ENCODE measurements around the gene DSG3. TPM values are rescaled to one million over a fixed set of nuclear protein-coding genes. Genes with fewer than 3 reads are reported as not detected.

The DSG3 gene
- total and polyA plus RNA-seq, 2 donors from 2014 or later = not detected

- Histone ChIP-seq H3K27me3 (ENCODE audit: control insufficient read depth, insufficient read depth, low read length) (no peaks in the 10 kb centered on the region), H3K9me3 (ENCODE audit: control insufficient read depth in 2 of 3, insufficient read depth in 1 of 3, low read length in 3 of 3) (no peaks in the 10 kb centered on the region), H3K36me3 (ENCODE audit: control insufficient read depth in 2 of 3, insufficient read depth in 3 of 3, low read length in 3 of 3) (no peaks in the 10 kb centered on the region), H3K27ac (ENCODE audit: low read depth in 2 of 2, low read length in 2 of 2) (no peak overlapping the region), H3K4me1 (ENCODE audit: control insufficient read depth in 2 of 3, insufficient read depth in 2 of 3, low read depth in 1 of 3, low read length in 3 of 3) (no peaks in the 10 kb centered on the region), H3K4me3 (ENCODE audit: low read length in 3 of 3) (no peak overlapping the region), H3K9ac (ENCODE audit: low read length in 3 of 3) (no peak overlapping the region)
- TF ChIP-seq CTCF (IDR thresholded peaks at IDR 0.05; ENCODE audit: borderline replicate concordance, extremely low read depth, insufficient read depth) = no peak
- no peak for DNase-seq
- no peak for FAIRE-seq
- intact Hi-C loops (cut with DNase I) = no loop called here
Measured at GRCh38 chr18:31451625-31452024, 4.1 kb downstream of the DSG3 start.

- no peak overlapping the region for H3K27ac ChIP-seq (ENCODE audit: low read depth in 2 of 2, low read length in 2 of 2)
- no peak for DNase-seq
- FAIRE-seq = no peak
- no peak overlapping the region for H3K9ac ChIP-seq (ENCODE audit: low read length in 3 of 3)
- H3K4me1 ChIP-seq (ENCODE audit: control insufficient read depth in 2 of 3, insufficient read depth in 2 of 3, low read depth in 1 of 3, low read length in 3 of 3) = no peaks in the 10 kb centered on the region
- no peak for TF ChIP-seq CTCF (IDR thresholded peaks at IDR 0.05; ENCODE audit: borderline replicate concordance, extremely low read depth, insufficient read depth)
- H3K9me3 ChIP-seq (ENCODE audit: control insufficient read depth in 2 of 3, insufficient read depth in 1 of 3, low read length in 3 of 3) = no peaks in the 10 kb centered on the region
- no peak overlapping the region for H3K4me3 ChIP-seq (ENCODE audit: low read length in 3 of 3)
- no peaks in the 10 kb centered on the region for H3K36me3 ChIP-seq (ENCODE audit: control insufficient read depth in 2 of 3, insufficient read depth in 3 of 3, low read length in 3 of 3)
- H3K27me3 ChIP-seq (ENCODE audit: control insufficient read depth, insufficient read depth, low read length) = no peaks in the 10 kb centered on the region
- intact Hi-C loops (cut with DNase I) = no loop called here
Measured at GRCh38 chr18:31454066-31454708, 6.6 kb downstream of the DSG3 start.

- Histone ChIP-seq H3K36me3 (ENCODE audit: control insufficient read depth in 2 of 3, insufficient read depth in 3 of 3, low read length in 3 of 3) (no peaks in the 10 kb centered on the region), H3K4me1 (ENCODE audit: control insufficient read depth in 2 of 3, insufficient read depth in 2 of 3, low read depth in 1 of 3, low read length in 3 of 3) (no peaks in the 10 kb centered on the region), H3K27ac (ENCODE audit: low read depth in 2 of 2, low read length in 2 of 2) (no peak overlapping the region), H3K9ac (ENCODE audit: low read length in 3 of 3) (no peak overlapping the region), H3K9me3 (ENCODE audit: control insufficient read depth in 2 of 3, insufficient read depth in 1 of 3, low read length in 3 of 3) (no peaks in the 10 kb centered on the region), H3K4me3 (ENCODE audit: low read length in 3 of 3) (no peak overlapping the region), H3K27me3 (ENCODE audit: control insufficient read depth, insufficient read depth, low read length) (no peaks in the 10 kb centered on the region)
- no peak for FAIRE-seq
- DNase-seq = no peak
- intact Hi-C loops (cut with DNase I) = no loop called here
- TF ChIP-seq CTCF (IDR thresholded peaks at IDR 0.05; ENCODE audit: borderline replicate concordance, extremely low read depth, insufficient read depth) = no peak
Measured at GRCh38 chr18:31469629-31470028, 22.1 kb downstream of the DSG3 start.

GRCh38 chr18:31478688-31479087, 31.1 kb downstream of the DSG3 start:
- no peak for FAIRE-seq
- no peak for DNase-seq
- intact Hi-C loops (cut with DNase I) = no loop called here

More at GRCh38 chr18:31478688-31479087, 31.1 kb downstream of the DSG3 start:
- H3K9ac ChIP-seq (ENCODE audit: low read length in 3 of 3) = no peak overlapping the region
- TF ChIP-seq CTCF (IDR thresholded peaks at IDR 0.05; ENCODE audit: borderline replicate concordance, extremely low read depth, insufficient read depth) = no peak
- H3K36me3 ChIP-seq (ENCODE audit: control insufficient read depth in 2 of 3, insufficient read depth in 3 of 3, low read length in 3 of 3) = no peaks in the 10 kb centered on the region
- no peaks in the 10 kb centered on the region for H3K9me3 ChIP-seq (ENCODE audit: control insufficient read depth in 2 of 3, insufficient read depth in 1 of 3, low read length in 3 of 3)
- H3K27me3 ChIP-seq (ENCODE audit: control insufficient read depth, insufficient read depth, low read length) = no peaks in the 10 kb centered on the region
- H3K4me3 ChIP-seq (ENCODE audit: low read length in 3 of 3) = no peak overlapping the region
- H3K27ac ChIP-seq (ENCODE audit: low read depth in 2 of 2, low read length in 2 of 2) = no peak overlapping the region
- H3K4me1 ChIP-seq (ENCODE audit: control insufficient read depth in 2 of 3, insufficient read depth in 2 of 3, low read depth in 1 of 3, low read length in 3 of 3) = no peaks in the 10 kb centered on the region

Data from kidney (tissue), 14 donors.